ENCODE measurements around the gene TMEM212.

Gene TMEM212

GRCh38 chr3:171842864-171843518, at the start of gene TMEM212:
TMEM212 (plus strand) TSS chr3:171843349; CDS start chr3:171843384, 35 bp downstream.
- DNase-seq (ENCODE audit: low read depth in 2 of 2), result no peak

GRCh38 chr3:171796625-171797264, 46.4 kb upstream of the TMEM212 start:
- no peak for DNase-seq (ENCODE audit: low read depth in 2 of 2)

- no peak for DNase-seq (ENCODE audit: low read depth in 2 of 2)
These were observed 45.9 kb upstream of the TMEM212 start for GRCh38 chr3:171797265-171797679.

GRCh38 chr3:171797873-171798272, 45.3 kb upstream of the TMEM212 start:
- DNase-seq (ENCODE audit: low read depth in 2 of 2), result no peak

- no peak for DNase-seq (ENCODE audit: low read depth in 2 of 2)
These were observed 43.6 kb upstream of the TMEM212 start for GRCh38 chr3:171799501-171799900.

GRCh38 chr3:171801738-171802589, 41.2 kb upstream of the TMEM212 start:
- no peak for DNase-seq (ENCODE audit: low read depth in 2 of 2)

- DNase-seq (ENCODE audit: low read depth in 2 of 2), result no peak
These were observed 40.6 kb upstream of the TMEM212 start for GRCh38 chr3:171802590-171802956.

- no peak for DNase-seq (ENCODE audit: low read depth in 2 of 2)
These were observed 40.1 kb upstream of the TMEM212 start for GRCh38 chr3:171803044-171803443.

- DNase-seq (ENCODE audit: low read depth in 2 of 2), result no peak
These were observed 38.3 kb upstream of the TMEM212 start for GRCh38 chr3:171804618-171805389.

- DNase-seq (ENCODE audit: low read depth in 2 of 2), result no peak
These were observed 37.5 kb upstream of the TMEM212 start for GRCh38 chr3:171805687-171806086.

- no peak for DNase-seq (ENCODE audit: low read depth in 2 of 2)
These were observed 36.7 kb upstream of the TMEM212 start for GRCh38 chr3:171806200-171807128.

GRCh38 chr3:171807129-171807675, 35.9 kb upstream of the TMEM212 start:
- DNase-seq (ENCODE audit: low read depth in 2 of 2), result no peak

GRCh38 chr3:171807806-171808205, 35.3 kb upstream of the TMEM212 start:
- no peak for DNase-seq (ENCODE audit: low read depth in 2 of 2)

GRCh38 chr3:171809611-171809860, 33.6 kb upstream of the TMEM212 start:
- no peak for DNase-seq (ENCODE audit: low read depth in 2 of 2)

- DNase-seq (ENCODE audit: low read depth in 2 of 2), result peak; percentile 20 to 21
These were observed 33.1 kb upstream of the TMEM212 start, which contains the start of gene PLD1 for GRCh38 chr3:171809861-171810628. PLD1 (minus strand) TSS chr3:171810483; CDS start chr3:171738051, 72,432 bp downstream.

GRCh38 chr3:171810629-171811294, 32.4 kb upstream of the TMEM212 start:
- DNase-seq (ENCODE audit: low read depth in 2 of 2), result no peak

GRCh38 chr3:171811295-171811912, 31.7 kb upstream of the TMEM212 start:
- no peak for DNase-seq (ENCODE audit: low read depth in 2 of 2)

- DNase-seq (ENCODE audit: low read depth in 2 of 2), result no peak
These were observed 31.2 kb upstream of the TMEM212 start for GRCh38 chr3:171811913-171812335.

GRCh38 chr3:171812811-171813210, 30.3 kb upstream of the TMEM212 start:
- no peak for DNase-seq (ENCODE audit: low read depth in 2 of 2)

Data from stimulated activated CD4-positive, alpha-beta T cell treated with anti-CD3 and anti-CD28 coated beads, Interleukin-4, amount 100 ng/mL, for 48 hours (primary cell).